ENCODE results near the gene LRRC17.
"Not testable (repeated sequence)": the region's sequence is repeated elsewhere in the genome, so short reads cannot be mapped to it uniquely, and the experiment has no call there.

Gene LRRC17

DNA sequence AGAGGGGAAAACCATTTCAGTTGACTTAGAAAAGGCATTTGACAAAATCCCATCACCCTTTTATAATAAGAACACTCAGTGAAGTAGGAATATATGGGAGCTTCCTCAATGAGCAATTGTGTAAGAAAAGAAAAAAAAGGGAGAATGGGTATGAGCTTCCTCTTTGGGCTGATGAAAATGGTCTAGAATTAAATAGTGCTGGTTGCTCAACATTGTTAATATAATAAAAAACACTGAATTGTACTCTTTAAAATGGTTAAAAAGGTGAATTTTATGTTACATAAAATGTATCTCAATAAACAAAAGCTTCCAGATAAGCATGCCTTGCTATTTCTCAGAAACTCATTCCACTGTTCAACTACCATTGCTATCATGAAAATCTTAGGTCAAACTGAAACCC is 40.6 kb downstream of the LRRC17 start:
- POLR2A ChIA-PET (ENCODE audit: low non-redundant PET): no interaction called here
- DNase-seq (ENCODE audit: low spot score): no peak
- TF ChIP-seq, protein P1, sequence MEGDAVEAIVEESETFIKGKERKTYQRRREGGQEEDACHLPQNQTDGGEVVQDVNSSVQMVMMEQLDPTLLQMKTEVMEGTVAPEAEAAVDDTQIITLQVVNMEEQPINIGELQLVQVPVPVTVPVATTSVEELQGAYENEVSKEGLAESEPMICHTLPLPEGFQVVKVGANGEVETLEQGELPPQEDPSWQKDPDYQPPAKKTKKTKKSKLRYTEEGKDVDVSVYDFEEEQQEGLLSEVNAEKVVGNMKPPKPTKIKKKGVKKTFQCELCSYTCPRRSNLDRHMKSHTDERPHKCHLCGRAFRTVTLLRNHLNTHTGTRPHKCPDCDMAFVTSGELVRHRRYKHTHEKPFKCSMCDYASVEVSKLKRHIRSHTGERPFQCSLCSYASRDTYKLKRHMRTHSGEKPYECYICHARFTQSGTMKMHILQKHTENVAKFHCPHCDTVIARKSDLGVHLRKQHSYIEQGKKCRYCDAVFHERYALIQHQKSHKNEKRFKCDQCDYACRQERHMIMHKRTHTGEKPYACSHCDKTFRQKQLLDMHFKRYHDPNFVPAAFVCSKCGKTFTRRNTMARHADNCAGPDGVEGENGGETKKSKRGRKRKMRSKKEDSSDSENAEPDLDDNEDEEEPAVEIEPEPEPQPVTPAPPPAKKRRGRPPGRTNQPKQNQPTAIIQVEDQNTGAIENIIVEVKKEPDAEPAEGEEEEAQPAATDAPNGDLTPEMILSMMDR (conservative IDR thresholded peaks at IDR 0.05; ENCODE audit: low read depth): no peak
- no peak overlapping the region for H3K27ac ChIP-seq
- CTCF ChIA-PET: no interaction called here

DNA sequence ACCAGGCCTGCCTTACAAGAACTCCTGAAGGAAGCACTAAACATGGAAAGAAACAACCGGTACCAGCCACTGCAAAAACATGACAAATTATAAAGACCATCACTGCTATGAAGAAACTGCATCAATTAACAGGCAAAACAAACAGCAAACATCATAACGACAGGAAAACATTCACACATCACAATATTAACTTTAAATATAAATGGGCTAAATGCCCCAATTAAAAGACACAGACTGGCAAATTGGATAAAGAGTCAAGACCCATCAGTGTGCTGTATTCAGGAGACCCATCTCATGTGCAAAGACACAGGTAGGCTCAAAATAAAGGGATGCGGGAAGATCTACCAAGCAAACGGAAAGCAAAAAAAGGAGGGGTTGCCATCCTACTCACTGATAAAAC is 41.6 kb downstream of the LRRC17 start:
- POLR2A ChIA-PET (ENCODE audit: low non-redundant PET); H3K27ac ChIP-seq; DNase-seq (ENCODE audit: low spot score); CTCF ChIA-PET: not testable (repeated sequence)

DNA sequence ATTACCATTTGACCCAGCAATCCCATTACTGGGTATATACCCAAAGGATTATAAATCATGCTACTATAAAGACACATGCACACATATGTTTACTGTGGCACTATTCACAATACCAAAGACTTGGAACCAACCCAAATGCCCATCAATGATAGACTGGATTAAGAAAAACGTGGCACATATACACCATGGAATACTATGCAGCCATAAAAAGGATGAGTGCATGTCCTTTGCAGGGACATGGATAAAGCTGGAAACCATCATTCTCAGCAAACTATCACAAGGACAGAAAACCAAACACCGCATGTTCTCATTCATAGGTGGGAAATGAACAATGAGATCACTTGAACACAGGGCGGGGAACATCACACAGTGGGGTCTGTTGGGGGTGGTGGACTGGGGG is 45.2 kb downstream of the LRRC17 start:
- CTCF ChIA-PET; POLR2A ChIA-PET (ENCODE audit: low non-redundant PET): not testable (repeated sequence)

DNA sequence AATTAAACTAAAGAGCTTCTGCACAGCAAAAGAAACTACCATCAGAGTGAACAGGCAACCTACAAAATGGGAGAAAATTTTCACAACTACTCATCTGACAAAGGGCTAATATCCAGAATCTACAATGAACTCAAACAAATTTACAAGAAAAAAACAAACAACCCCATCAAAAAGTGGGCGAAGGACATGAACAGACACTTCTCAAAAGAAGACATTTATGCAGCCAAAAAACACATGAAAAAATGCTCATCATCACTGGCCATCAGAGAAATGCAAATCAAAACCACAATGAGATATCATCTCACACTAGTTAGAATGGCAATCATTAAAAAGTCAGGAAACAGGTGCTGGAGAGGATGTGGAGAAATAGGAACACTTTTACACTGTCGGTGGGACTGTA is 49.2 kb downstream of the LRRC17 start:
- DNase-seq (ENCODE audit: low spot score); POLR2A ChIA-PET (ENCODE audit: low non-redundant PET); H3K27ac ChIP-seq; CTCF ChIA-PET: not testable (repeated sequence)

More for the DNA sequence above, 45.2 kb downstream of the LRRC17 start:
- not testable (repeated sequence) for H3K27ac ChIP-seq; DNase-seq (ENCODE audit: low spot score)

DNA sequence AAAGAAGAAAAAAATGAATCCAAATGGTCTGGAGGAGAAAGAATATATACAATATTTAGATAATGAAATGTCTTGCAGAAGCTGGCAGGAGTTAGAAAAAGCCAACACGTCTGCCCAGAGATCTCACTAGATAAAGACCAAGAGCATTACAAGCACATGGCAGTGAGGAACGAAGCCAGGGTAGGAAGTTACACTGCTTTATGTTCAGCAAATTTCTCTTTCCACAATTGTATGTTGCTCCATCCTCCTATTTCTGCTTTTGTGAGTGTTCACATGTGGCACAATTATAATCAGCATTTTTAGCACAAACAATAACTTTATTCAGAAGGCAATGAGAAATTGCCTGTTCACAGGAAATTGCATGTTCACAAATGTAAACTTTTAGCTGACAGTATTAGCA is 53.7 kb downstream of the LRRC17 start:
- POLR2A ChIA-PET (ENCODE audit: low non-redundant PET): no interaction called here
- no peak overlapping the region for H3K27ac ChIP-seq
- CTCF ChIA-PET: no interaction called here
- no peak for DNase-seq (ENCODE audit: low spot score)
- TF ChIP-seq, protein P1 (conservative IDR thresholded peaks at IDR 0.05; ENCODE audit: low read depth): no peak

DNA sequence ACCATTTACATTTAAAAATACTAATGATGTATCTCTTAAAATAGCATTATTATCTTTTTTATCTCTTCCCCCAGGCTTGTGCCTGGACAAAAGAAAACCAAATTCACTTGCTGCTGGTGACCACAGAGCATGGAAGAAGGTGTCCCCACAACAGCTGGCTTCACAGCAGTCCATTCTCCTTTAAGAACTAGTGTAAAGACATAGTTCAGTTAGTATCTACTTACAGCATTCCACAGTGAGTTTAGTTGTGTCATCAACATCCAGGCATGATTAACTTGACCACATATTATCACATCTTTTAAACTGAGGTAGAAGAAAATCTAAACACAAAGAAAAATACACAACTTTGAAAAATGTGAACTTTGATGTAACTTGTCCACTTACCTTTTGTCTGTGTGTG is 55.0 kb downstream of the LRRC17 start:
- TF ChIP-seq, protein P1 (conservative IDR thresholded peaks at IDR 0.05; ENCODE audit: low read depth): no peak
- CTCF ChIA-PET: no interaction called here
- POLR2A ChIA-PET (ENCODE audit: low non-redundant PET): no interaction called here
- no peak for DNase-seq (ENCODE audit: low spot score)
- no peak overlapping the region for H3K27ac ChIP-seq

DNA sequence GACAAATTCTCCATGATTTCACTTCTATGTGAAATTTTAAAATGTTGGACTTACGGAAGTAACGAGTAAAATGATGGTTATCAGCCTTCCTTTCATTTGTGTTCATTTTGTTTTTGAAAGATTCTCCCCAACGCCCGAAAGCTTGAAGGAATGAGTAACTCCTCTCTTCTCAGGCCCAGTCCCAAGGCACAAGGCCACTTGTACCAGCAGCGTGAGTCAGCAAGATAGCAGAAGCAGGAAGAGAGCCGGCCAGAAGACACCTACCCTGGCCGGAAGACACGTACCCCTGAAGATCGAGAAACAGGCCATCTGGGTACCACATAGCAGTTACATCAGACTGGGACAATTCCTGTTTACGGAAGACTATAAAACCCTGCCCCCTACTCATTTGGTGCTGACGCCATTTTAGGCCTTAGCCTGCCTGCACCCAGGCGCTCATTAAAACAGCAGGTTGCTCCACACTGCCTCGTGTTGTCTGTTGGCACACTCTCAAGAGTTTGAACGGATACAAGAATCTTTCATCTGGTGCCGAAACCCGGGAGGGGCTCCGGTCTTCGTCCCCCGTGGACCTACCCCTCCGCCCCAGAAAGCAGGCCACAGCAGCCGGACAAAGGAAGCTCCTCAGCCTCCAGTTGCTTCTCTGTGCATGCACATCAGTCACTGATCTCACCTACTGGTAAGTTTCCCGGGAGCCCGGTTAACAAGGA is 60.4 kb downstream of the LRRC17 start:
- TF ChIP-seq, protein P1 (conservative IDR thresholded peaks at IDR 0.05; ENCODE audit: low read depth): no peak
- CTCF ChIA-PET: interaction anchor here (0.6 kb wide), 1 partner anchor 148 kb away, joined by 4 read pairs; no protein-coding TSS in a partner anchor
- H3K27ac ChIP-seq: no peak overlapping the region
- no peak for DNase-seq (ENCODE audit: low spot score)
- POLR2A ChIA-PET (ENCODE audit: low non-redundant PET): no interaction called here

DNA sequence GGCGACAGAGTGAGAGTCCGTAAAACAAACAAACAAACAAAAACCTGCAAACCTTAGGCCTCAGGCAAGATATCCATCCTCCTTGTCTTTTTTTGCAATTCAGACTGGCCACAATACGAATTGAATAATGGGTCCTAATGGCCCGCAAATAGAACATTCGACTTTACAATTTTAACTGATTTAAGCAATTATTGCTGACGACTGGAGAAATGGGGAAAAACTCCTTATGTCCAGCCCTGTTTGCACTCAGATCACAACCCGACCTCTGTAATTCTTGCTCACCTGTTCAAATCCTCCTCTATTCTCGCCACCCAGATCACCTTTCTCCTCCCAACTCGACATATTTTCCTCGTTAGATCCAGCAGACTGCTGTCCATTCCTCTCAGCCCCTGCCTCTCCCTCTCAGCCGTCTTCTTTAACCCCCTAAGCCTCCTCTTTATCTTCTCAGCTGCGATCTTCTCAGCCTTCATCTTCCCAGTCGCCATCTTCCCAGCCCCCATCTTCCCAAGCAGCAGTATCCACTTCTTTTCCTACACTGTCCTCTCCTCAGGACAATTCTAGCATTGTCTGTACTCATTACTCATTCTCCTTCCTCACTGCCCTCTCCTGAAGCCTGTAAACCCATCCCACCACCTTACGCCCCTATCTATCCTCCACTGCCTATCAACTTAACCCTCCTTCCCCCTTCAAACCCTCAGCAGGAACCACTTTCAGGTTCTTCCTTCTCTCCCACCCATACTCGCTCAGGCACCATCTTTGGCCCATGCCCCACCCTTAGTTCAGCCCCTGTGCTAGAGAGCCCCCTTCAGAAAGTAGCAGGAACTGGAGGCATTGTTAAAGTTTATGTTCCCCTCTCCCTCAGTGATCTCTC is 61.8 kb downstream of the LRRC17 start:
- ChIA-PET POLR2A (ENCODE audit: low non-redundant PET) (no interaction called here), CTCF (no interaction called here)
- TF ChIP-seq, protein P1 (conservative IDR thresholded peaks at IDR 0.05; ENCODE audit: low read depth): no peak
- DNase-seq (ENCODE audit: low spot score): no peak
- H3K27ac ChIP-seq: no peak overlapping the region

Measured in RWPE1 (cell line).